Parathyroid adenoma (tissue), 2 donors: ENCODE data around the gene RELL2.

ENCODE experiments used
- H2AFZ ChIP-seq: fragments of 300-600 bp; sonication (generic); one replicate; pipeline ENCODE4 v1.7.0; 2017; ENCODE audit warnings: antibody characterized with exemption, mild to moderate bottlenecking
- H3K27ac ChIP-seq: fragments of 300-600 bp; sonication (generic); one replicate; pipeline ENCODE4 v1.7.0; 2017
- H3K27me3 ChIP-seq: fragments of 300-600 bp; sonication (generic); one replicate; pipeline ENCODE4 v1.7.0; 2017; ENCODE audit warnings: low read length; ENCODE audit not compliant: control insufficient read depth, insufficient read depth
- H3K36me3 ChIP-seq: fragments of 300-600 bp; sonication (generic); one replicate; pipeline ENCODE4 v1.7.0; 2017; ENCODE audit warnings: low read length; ENCODE audit not compliant: control insufficient read depth, insufficient read depth
- H3K4me1 ChIP-seq: fragments of 300-600 bp; sonication (generic); one replicate; pipeline ENCODE4 v1.7.0; 2017; ENCODE audit warnings: control low read depth
- H3K4me2 ChIP-seq: fragments of 300-600 bp; sonication (generic); one replicate; pipeline ENCODE4 v1.7.0; 2017; ENCODE audit warnings: low read length
- H3K4me3 ChIP-seq: fragments of 300-600 bp; sonication (generic); one replicate; pipeline ENCODE4 v1.7.0; 2017; ENCODE audit warnings: low read depth, low read length
- H3K79me2 ChIP-seq: fragments of 300-600 bp; sonication (generic); one replicate; pipeline ENCODE4 v1.7.0; 2017; ENCODE audit warnings: control low read depth
- H3K9ac ChIP-seq: fragments of 300-600 bp; sonication (generic); one replicate; pipeline ENCODE4 v1.7.0; 2017; ENCODE audit warnings: mild to moderate bottlenecking
- H3K9me3 ChIP-seq: fragments of 300-600 bp; sonication (generic); one replicate; pipeline ENCODE4 v1.7.0; 2017; ENCODE audit warnings: low read length; ENCODE audit not compliant: control insufficient read depth
- CTCF ChIP-seq: fragments of 300-600 bp; sonication (generic); IDR thresholded peaks from one replicate; pipeline ENCODE4 v1.7.0; 2017; ENCODE audit warnings: antibody characterized with exemption, mild to moderate bottlenecking
- donor health status: primary hyperparathyroidism.

RELL2 gene

GRCh38 chr5:141636413-141637122 is at the start of gene RELL2, which contains the start of gene HDAC3:
TSS of gene RELL2 (plus strand) at chr5:141636997. CDS start at chr5:141638226, 1,229 bp downstream.
TSS of gene HDAC3 (minus strand) at chr5:141636849. CDS start at chr5:141636790, 59 bp downstream.
- H3K4me2 ChIP-seq, result peak within 1 kb of the TSS; percentile 84
- no peak for TF ChIP-seq CTCF
- peak within 1 kb of the TSS; percentile 49 for H3K9ac ChIP-seq
- H3K27ac ChIP-seq, result peak within 1 kb of the TSS; percentile 91
- no peaks in the 10 kb centered on the region for H3K27me3 ChIP-seq
- H3K4me3 ChIP-seq, result peak within 1 kb of the TSS; percentile 90
- peak within 1 kb of the TSS; percentile 95 for H2AFZ ChIP-seq
- no peaks in the 10 kb centered on the region for H3K36me3 ChIP-seq
- H3K4me1 ChIP-seq, result peaks cover 6% of the 10 kb centered on the region
- peaks cover 23% of the 10 kb centered on the region for H3K79me2 ChIP-seq
- H3K9me3 ChIP-seq, result no peaks in the 10 kb centered on the region

GRCh38 chr5:141590127-141590526 is 46.7 kb upstream of the RELL2 start:
- no peak overlapping the region for H3K9ac ChIP-seq
- H3K27me3 ChIP-seq, result no peaks in the 10 kb centered on the region
- H3K79me2 ChIP-seq, result peaks cover 25% of the 10 kb centered on the region
- H3K4me2 ChIP-seq, result no peak overlapping the region
- no peak overlapping the region for H3K4me3 ChIP-seq
- no peaks in the 10 kb centered on the region for H3K9me3 ChIP-seq
- no peak for TF ChIP-seq CTCF
- no peaks in the 10 kb centered on the region for H3K36me3 ChIP-seq
- no peak overlapping the region for H3K27ac ChIP-seq
- H3K4me1 ChIP-seq, result no peaks in the 10 kb centered on the region
- no peak overlapping the region for H2AFZ ChIP-seq

- no peak overlapping the region for H3K4me3 ChIP-seq
- TF ChIP-seq CTCF, result no peak
- no peak overlapping the region for H2AFZ ChIP-seq
- peaks cover 25% of the 10 kb centered on the region for H3K79me2 ChIP-seq
- H3K9ac ChIP-seq, result no peak overlapping the region
- H3K27me3 ChIP-seq, result no peaks in the 10 kb centered on the region
- H3K9me3 ChIP-seq, result no peaks in the 10 kb centered on the region
- no peaks in the 10 kb centered on the region for H3K36me3 ChIP-seq
- H3K4me2 ChIP-seq, result no peak overlapping the region
- no peaks in the 10 kb centered on the region for H3K4me1 ChIP-seq
- no peak overlapping the region for H3K27ac ChIP-seq
Measured at GRCh38 chr5:141596867-141597266, 39.9 kb upstream of the RELL2 start.

GRCh38 chr5:141597394-141597793 is 39.4 kb upstream of the RELL2 start:
- no peak overlapping the region for H3K4me2 ChIP-seq
- TF ChIP-seq CTCF, result no peak
- H3K4me3 ChIP-seq, result no peak overlapping the region
- H3K9me3 ChIP-seq, result no peaks in the 10 kb centered on the region
- H2AFZ ChIP-seq, result no peak overlapping the region
- H3K79me2 ChIP-seq, result peaks cover 31% of the 10 kb centered on the region
- H3K4me1 ChIP-seq, result no peaks in the 10 kb centered on the region
- H3K27me3 ChIP-seq, result no peaks in the 10 kb centered on the region
- no peak overlapping the region for H3K27ac ChIP-seq
- no peaks in the 10 kb centered on the region for H3K36me3 ChIP-seq
- H3K9ac ChIP-seq, result no peak overlapping the region

- Histone ChIP-seq H2AFZ (no peak overlapping the region), H3K36me3 (no peaks in the 10 kb centered on the region), H3K9me3 (no peaks in the 10 kb centered on the region), H3K27me3 (no peaks in the 10 kb centered on the region), H3K27ac (no peak overlapping the region), H3K4me3 (no peak overlapping the region), H3K4me2 (no peak overlapping the region), H3K9ac (no peak overlapping the region), H3K79me2 (peaks cover 35% of the 10 kb centered on the region), H3K4me1 (no peaks in the 10 kb centered on the region)
- no peak for TF ChIP-seq CTCF
Measured at GRCh38 chr5:141597814-141598213, 39.0 kb upstream of the RELL2 start.
